ENCODE results near the gene KIAA0825.
"Not testable (repeated sequence)": the region's sequence is repeated elsewhere in the genome, so short reads cannot be mapped to it uniquely, and the experiment has no call there.

The KIAA0825 gene

GRCh38 chr5:94209272-94209671 lies 409.1 kb downstream of the KIAA0825 start:
- Mint-ChIP-seq H3K27me3 (no peaks in the 10 kb centered on the region), H3K4me1 (no peaks in the 10 kb centered on the region), H3K36me3 (no peaks in the 10 kb centered on the region), H3K9me3 (no peaks in the 10 kb centered on the region), H3K4me3 (no peak overlapping the region), H3K27ac (no peak overlapping the region)
- DNase-seq = no peak
- CTCF ChIA-PET = no interaction called here

- H3K4me3 Mint-ChIP-seq = no peak overlapping the region
- H3K27ac Mint-ChIP-seq = no peak overlapping the region
- no peaks in the 10 kb centered on the region for H3K27me3 Mint-ChIP-seq
- no peaks in the 10 kb centered on the region for H3K4me1 Mint-ChIP-seq
- DNase-seq = no peak
- CTCF ChIA-PET = no interaction called here
- H3K9me3 Mint-ChIP-seq = no peaks in the 10 kb centered on the region
- no peaks in the 10 kb centered on the region for H3K36me3 Mint-ChIP-seq
Observed at GRCh38 chr5:94199566-94199965, 418.8 kb downstream of the KIAA0825 start.

GRCh38 chr5:94197970-94198369 lies 420.4 kb downstream of the KIAA0825 start:
- H3K9me3 Mint-ChIP-seq = no peaks in the 10 kb centered on the region
- H3K27ac Mint-ChIP-seq = no peak overlapping the region
- no peak overlapping the region for H3K4me3 Mint-ChIP-seq
- no peaks in the 10 kb centered on the region for H3K27me3 Mint-ChIP-seq
- CTCF ChIA-PET = no interaction called here
- no peaks in the 10 kb centered on the region for H3K4me1 Mint-ChIP-seq
- H3K36me3 Mint-ChIP-seq = no peaks in the 10 kb centered on the region
- no peak for DNase-seq

- H3K27ac Mint-ChIP-seq = no peak overlapping the region
- CTCF ChIA-PET = no interaction called here
- H3K9me3 Mint-ChIP-seq = no peaks in the 10 kb centered on the region
- H3K36me3 Mint-ChIP-seq = no peaks in the 10 kb centered on the region
- no peaks in the 10 kb centered on the region for H3K27me3 Mint-ChIP-seq
- H3K4me3 Mint-ChIP-seq = no peak overlapping the region
- DNase-seq = no peak
- H3K4me1 Mint-ChIP-seq = no peaks in the 10 kb centered on the region
Observed at GRCh38 chr5:94196953-94197352, 421.5 kb downstream of the KIAA0825 start.

GRCh38 chr5:94192658-94193391 lies 425.6 kb downstream of the KIAA0825 start:
- Mint-ChIP-seq H3K36me3 (no peaks in the 10 kb centered on the region), H3K4me1 (no peaks in the 10 kb centered on the region), H3K27ac (no peak overlapping the region), H3K4me3 (no peak overlapping the region), H3K9me3 (no peaks in the 10 kb centered on the region), H3K27me3 (no peaks in the 10 kb centered on the region)
- DNase-seq = no peak
- CTCF ChIA-PET = no interaction called here

GRCh38 chr5:94191604-94192003 lies 426.8 kb downstream of the KIAA0825 start:
- Mint-ChIP-seq H3K4me1 (no peaks in the 10 kb centered on the region), H3K27ac (no peak overlapping the region), H3K27me3 (no peaks in the 10 kb centered on the region), H3K36me3 (no peaks in the 10 kb centered on the region), H3K4me3 (no peak overlapping the region), H3K9me3 (no peaks in the 10 kb centered on the region)
- DNase-seq = no peak
- CTCF ChIA-PET = no interaction called here

- CTCF ChIA-PET = no interaction called here
- Mint-ChIP-seq H3K9me3 (no peaks in the 10 kb centered on the region), H3K4me3 (no peak overlapping the region), H3K27me3 (no peaks in the 10 kb centered on the region), H3K4me1 (no peaks in the 10 kb centered on the region), H3K27ac (no peak overlapping the region), H3K36me3 (no peaks in the 10 kb centered on the region)
- DNase-seq = no peak
Observed at GRCh38 chr5:94188725-94189124, 429.7 kb downstream of the KIAA0825 start.

- Mint-ChIP-seq H3K4me1 (no peaks in the 10 kb centered on the region), H3K27me3 (no peaks in the 10 kb centered on the region), H3K9me3 (no peaks in the 10 kb centered on the region), H3K36me3 (no peaks in the 10 kb centered on the region), H3K27ac (no peak overlapping the region), H3K4me3 (no peak overlapping the region)
- DNase-seq = no peak
- CTCF ChIA-PET = no interaction called here
Observed at GRCh38 chr5:94184870-94185269, 433.5 kb downstream of the KIAA0825 start.

- CTCF ChIA-PET = no interaction called here
- Mint-ChIP-seq H3K36me3 (no peaks in the 10 kb centered on the region), H3K4me1 (no peaks in the 10 kb centered on the region), H3K4me3 (no peak overlapping the region), H3K9me3 (no peaks in the 10 kb centered on the region), H3K27ac (no peak overlapping the region), H3K27me3 (no peaks in the 10 kb centered on the region)
- DNase-seq = no peak
Observed at GRCh38 chr5:94181895-94182294, 436.5 kb downstream of the KIAA0825 start.

- H3K36me3 Mint-ChIP-seq = no peaks in the 10 kb centered on the region
- H3K4me1 Mint-ChIP-seq = no peaks in the 10 kb centered on the region
- no peaks in the 10 kb centered on the region for H3K9me3 Mint-ChIP-seq
- H3K27ac Mint-ChIP-seq = no peak overlapping the region
- no peak for DNase-seq
- H3K4me3 Mint-ChIP-seq = no peak overlapping the region
- H3K27me3 Mint-ChIP-seq = no peaks in the 10 kb centered on the region
- CTCF ChIA-PET = no interaction called here
Observed at GRCh38 chr5:94180761-94181160, 437.6 kb downstream of the KIAA0825 start.

GRCh38 chr5:94175912-94176311 lies 442.5 kb downstream of the KIAA0825 start:
- H3K4me1 Mint-ChIP-seq = no peaks in the 10 kb centered on the region
- no peak overlapping the region for H3K27ac Mint-ChIP-seq
- H3K27me3 Mint-ChIP-seq = no peaks in the 10 kb centered on the region
- CTCF ChIA-PET = no interaction called here
- no peaks in the 10 kb centered on the region for H3K36me3 Mint-ChIP-seq
- H3K4me3 Mint-ChIP-seq = no peak overlapping the region
- H3K9me3 Mint-ChIP-seq = no peaks in the 10 kb centered on the region
- no peak for DNase-seq

- no peak for DNase-seq
- no peaks in the 10 kb centered on the region for H3K27me3 Mint-ChIP-seq
Observed at GRCh38 chr5:94174748-94175411, 443.5 kb downstream of the KIAA0825 start.

GRCh38 chr5:94173100-94173499 lies 445.3 kb downstream of the KIAA0825 start:
- CTCF ChIA-PET = no interaction called here

More at GRCh38 chr5:94174748-94175411, 443.5 kb downstream of the KIAA0825 start:
- Mint-ChIP-seq H3K4me3 (no peak overlapping the region), H3K36me3 (no peaks in the 10 kb centered on the region), H3K27ac (no peak overlapping the region), H3K4me1 (no peaks in the 10 kb centered on the region), H3K9me3 (no peaks in the 10 kb centered on the region)
- CTCF ChIA-PET = no interaction called here

GRCh38 chr5:94171070-94171469 lies 447.3 kb downstream of the KIAA0825 start:
- DNase-seq, H3K27ac Mint-ChIP-seq, H3K4me1 Mint-ChIP-seq, H3K27me3 Mint-ChIP-seq, H3K9me3 Mint-ChIP-seq, CTCF ChIA-PET, H3K4me3 Mint-ChIP-seq, H3K36me3 Mint-ChIP-seq: not testable (repeated sequence)

More at GRCh38 chr5:94173100-94173499, 445.3 kb downstream of the KIAA0825 start:
- H3K27me3 Mint-ChIP-seq = no peaks in the 10 kb centered on the region
- no peaks in the 10 kb centered on the region for H3K36me3 Mint-ChIP-seq
- no peak for DNase-seq
- no peaks in the 10 kb centered on the region for H3K9me3 Mint-ChIP-seq
- H3K4me1 Mint-ChIP-seq = no peaks in the 10 kb centered on the region
- H3K27ac Mint-ChIP-seq = no peak overlapping the region
- H3K4me3 Mint-ChIP-seq = no peak overlapping the region

GRCh38 chr5:94170158-94170557 lies 448.2 kb downstream of the KIAA0825 start:
- H3K4me1 Mint-ChIP-seq, DNase-seq, H3K9me3 Mint-ChIP-seq, H3K36me3 Mint-ChIP-seq, H3K27ac Mint-ChIP-seq, H3K4me3 Mint-ChIP-seq, H3K27me3 Mint-ChIP-seq, CTCF ChIA-PET: not testable (repeated sequence)

Measured in activated naive CD4-positive, alpha-beta T cell treated with anti-CD3 and anti-CD28 coated beads, Interleukin-2, amount 10 ng/mL, durations not matched to agents 7 days and 5 days (primary cell).